Natural killer cell (primary cell): ENCODE measurements around the gene TSHZ3. TPM values are rescaled to one million over a fixed set of nuclear protein-coding genes. Genes with fewer than 3 reads are reported as not detected.

Experiments used
- ATAC-seq, 3 donors: fragments of 150-1000 bp in 2 of 3; fragments of 200-7000 bp in 1 of 3; cut with Tn5 transposase; 1 replicate in 1 of 3; 2 replicates in 2 of 3; pipeline ENCODE4 v1.10.0; 2021; ENCODE audit warnings: mild to moderate bottlenecking in 2 of 3, moderate library complexity in 2 of 3
- DNase-seq, 2 donors: peaks; one replicate each; pipeline versions ENCODE4 v3.0.0 to v3.0.0-alpha.2; 2013 to 2021; ENCODE audit warnings: mixed read lengths in 1 of 2
- H3K27ac ChIP-seq: one replicate; pipeline ENCODE4 v1.5.1; 2013; ENCODE audit warnings: mild to moderate bottlenecking, low read length
- H3K27me3 ChIP-seq: one replicate; pipeline ENCODE4 v1.6.1; 2013; ENCODE audit warnings: low read length; ENCODE audit not compliant: control insufficient read depth, insufficient read depth
- H3K36me3 ChIP-seq: one replicate; pipeline ENCODE4 v1.6.1; 2013; ENCODE audit warnings: low read length; ENCODE audit not compliant: control insufficient read depth, insufficient read depth
- H3K4me1 ChIP-seq: one replicate; pipeline ENCODE4 v1.6.1; 2013; ENCODE audit warnings: low read length; ENCODE audit not compliant: control insufficient read depth, insufficient read depth
- H3K4me3 ChIP-seq: one replicate; pipeline ENCODE4 v1.5.1; 2013; ENCODE audit warnings: low read length
- H3K9me3 ChIP-seq: one replicate; pipeline ENCODE4 v1.6.1; 2013; ENCODE audit warnings: low read length; ENCODE audit not compliant: control insufficient read depth, insufficient read depth
- H3K27ac Mint-ChIP-seq, 2 donors: one replicate each; pipeline ENCODE4 v1.8.0; 2022; ENCODE audit warnings: mild to moderate bottlenecking in 2 of 2, mixed read lengths in 2 of 2, moderate library complexity in 1 of 2
- H3K27me3 Mint-ChIP-seq, 2 donors: one replicate each; pipeline ENCODE4 v1.8.0; 2022; ENCODE audit warnings: low read depth in 2 of 2, mixed read lengths in 2 of 2
- H3K36me3 Mint-ChIP-seq: one replicate; pipeline ENCODE4 v1.8.0; 2022; ENCODE audit warnings: mixed read lengths
- H3K4me1 Mint-ChIP-seq, 2 donors: one replicate each; pipeline ENCODE4 v1.8.0; 2022; ENCODE audit warnings: mixed read lengths in 2 of 2
- H3K4me3 Mint-ChIP-seq: one replicate; pipeline ENCODE4 v1.8.0; 2022; ENCODE audit warnings: mild to moderate bottlenecking, moderate library complexity, mixed read lengths
- H3K9me3 Mint-ChIP-seq, 2 donors: one replicate each; pipeline ENCODE4 v1.8.0; 2022; ENCODE audit warnings: mixed read lengths in 2 of 2
- WGBS: methylation state at CpG from one replicate; pipeline ENCODE4 v1.1.7; 2013; ENCODE audit warnings: missing lambda C conversion rate; ENCODE audit not compliant: insufficient coverage; 5-methylcytosine and 5-hydroxymethylcytosine counted together
- intact Hi-C: fragments of 100-400 bp; cut with micrococcal nuclease; formaldehyde crosslinking; loops from one replicate; pipeline ENCODE4 v1.14.2; 2022
- total RNA-seq, 4 donors: library from RNA; stranded (reverse); fragments of 120-200 nt in 1 of 4; gene quantifications; one replicate each; pipeline versions ENCODE4 v1.2.3 to v1.2.4, GENCODE V29; 2013 to 2022
- TF ChIP-seq, protein P1 (sequence below): fragments of 200-600 bp; IDR thresholded peaks from one replicate; pipeline ENCODE4 v1.8.0; 2022; ENCODE audit warnings: antibody characterized with exemption

Gene TSHZ3
- total RNA-seq, 3 donors from 2014 or later (not counting 1 experiment from before 2014, with no cell fraction given): 5.3 to 8.1 (median 6.2) TPM

GRCh38 chr19:31356587-31357314 is 7.5 kb upstream of the TSHZ3 start:
- TF ChIP-seq, protein P1, sequence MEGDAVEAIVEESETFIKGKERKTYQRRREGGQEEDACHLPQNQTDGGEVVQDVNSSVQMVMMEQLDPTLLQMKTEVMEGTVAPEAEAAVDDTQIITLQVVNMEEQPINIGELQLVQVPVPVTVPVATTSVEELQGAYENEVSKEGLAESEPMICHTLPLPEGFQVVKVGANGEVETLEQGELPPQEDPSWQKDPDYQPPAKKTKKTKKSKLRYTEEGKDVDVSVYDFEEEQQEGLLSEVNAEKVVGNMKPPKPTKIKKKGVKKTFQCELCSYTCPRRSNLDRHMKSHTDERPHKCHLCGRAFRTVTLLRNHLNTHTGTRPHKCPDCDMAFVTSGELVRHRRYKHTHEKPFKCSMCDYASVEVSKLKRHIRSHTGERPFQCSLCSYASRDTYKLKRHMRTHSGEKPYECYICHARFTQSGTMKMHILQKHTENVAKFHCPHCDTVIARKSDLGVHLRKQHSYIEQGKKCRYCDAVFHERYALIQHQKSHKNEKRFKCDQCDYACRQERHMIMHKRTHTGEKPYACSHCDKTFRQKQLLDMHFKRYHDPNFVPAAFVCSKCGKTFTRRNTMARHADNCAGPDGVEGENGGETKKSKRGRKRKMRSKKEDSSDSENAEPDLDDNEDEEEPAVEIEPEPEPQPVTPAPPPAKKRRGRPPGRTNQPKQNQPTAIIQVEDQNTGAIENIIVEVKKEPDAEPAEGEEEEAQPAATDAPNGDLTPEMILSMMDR: peak; percentile 71
- WGBS: 4% methylated on average over 33 of the region's 33 CpGs
- no peaks in the 10 kb centered on the region for H3K36me3 Mint-ChIP-seq
- H3K27me3 ChIP-seq: peaks cover 66% of the 10 kb centered on the region
- no peak overlapping the region for H3K27ac ChIP-seq
- ATAC-seq (peak; percentile 80 to 94 (median 87)), DNase-seq (peak; percentile 59 to 73)
- no peaks in the 10 kb centered on the region for H3K9me3 ChIP-seq
- peaks cover 43 to 51% of the 10 kb centered on the region in 2 donors for H3K4me1 Mint-ChIP-seq
- intact Hi-C loops: loop anchor here (1.0 to 2.0 kb wide), 3 partner anchors 16 to 572 kb away; no protein-coding TSS in a partner anchor
- H3K4me3 Mint-ChIP-seq: peak overlapping the region; percentile 33
- no peak overlapping the region for H3K27ac Mint-ChIP-seq
- no peaks in the 10 kb centered on the region for H3K9me3 Mint-ChIP-seq
- H3K4me3 ChIP-seq: no peak overlapping the region
- H3K36me3 ChIP-seq: no peaks in the 10 kb centered on the region
- H3K4me1 ChIP-seq: peaks cover 51% of the 10 kb centered on the region
- H3K27me3 Mint-ChIP-seq: peaks cover 84 to 87% of the 10 kb centered on the region in 2 donors

- H3K27ac ChIP-seq: no peak overlapping the region
- ATAC-seq (no peak), DNase-seq (no peak)
- TF ChIP-seq, protein P1: no peak
- H3K4me1 ChIP-seq: peaks cover 60% of the 10 kb centered on the region
- H3K27me3 ChIP-seq: peaks cover 70% of the 10 kb centered on the region
- intact Hi-C loops: loop anchor here (1.0 to 2.0 kb wide), 3 partner anchors 15 to 571 kb away; no protein-coding TSS in a partner anchor
- no peaks in the 10 kb centered on the region for H3K9me3 Mint-ChIP-seq
- 13% methylated on average over 19 of the region's 22 CpGs for WGBS
- H3K36me3 Mint-ChIP-seq: no peaks in the 10 kb centered on the region
- H3K9me3 ChIP-seq: no peaks in the 10 kb centered on the region
- no peaks in the 10 kb centered on the region for H3K36me3 ChIP-seq
- H3K4me1 Mint-ChIP-seq: peaks cover 49 to 58% of the 10 kb centered on the region in 2 donors
- H3K4me3 ChIP-seq: no peak overlapping the region
- no peak overlapping the region for H3K4me3 Mint-ChIP-seq
- peaks cover 83 to 88% of the 10 kb centered on the region in 2 donors for H3K27me3 Mint-ChIP-seq
- H3K27ac Mint-ChIP-seq: no peak overlapping the region
Observed at GRCh38 chr19:31355665-31356289, 6.5 kb upstream of the TSHZ3 start.

GRCh38 chr19:31354799-31355664 is 5.8 kb upstream of the TSHZ3 start:
- Mint-ChIP-seq H3K9me3 (no peaks in the 10 kb centered on the region), H3K36me3 (no peaks in the 10 kb centered on the region), H3K4me1 (peaks cover 49 to 59% of the 10 kb centered on the region in 2 donors), H3K4me3 (no peak overlapping the region), H3K27ac (no peak overlapping the region), H3K27me3 (peaks cover 80 to 82% of the 10 kb centered on the region in 2 donors)
- intact Hi-C loops: no loop called here
- Histone ChIP-seq H3K36me3 (no peaks in the 10 kb centered on the region), H3K27me3 (peaks cover 70% of the 10 kb centered on the region), H3K27ac (no peak overlapping the region), H3K4me1 (peaks cover 60% of the 10 kb centered on the region), H3K9me3 (no peaks in the 10 kb centered on the region), H3K4me3 (no peak overlapping the region)
- no peak for ATAC-seq
- peak in 1 of 2 donors; percentile 25 for DNase-seq
- whole genome bisulfite sequencing: 10% methylated on average over 22 of the region's 25 CpGs
- TF ChIP-seq, protein P1: no peak
